Stimulated activated CD4-positive, alpha-beta T cell treated with anti-CD3 and anti-CD28 coated beads, Interleukin-1b, Interleukin-23, amount 100 ng/mL, for 24 hours (primary cell): ENCODE measurements around the gene ZSWIM5.
"Not testable (repeated sequence)": the region's sequence is repeated elsewhere in the genome, so short reads cannot be mapped to it uniquely, and the experiment has no call there.

ENCODE experiments used
- DNase-seq, 4 experiments: peaks; one replicate each; pipeline ENCODE4 v3.0.0-alpha.2; 2020; ENCODE audit warnings: low read depth in 4 of 4, low spot score in 1 of 4

ZSWIM5 gene

GRCh38 chr1:45148209-45148825 lies 58.1 kb downstream of the ZSWIM5 start:
- no peak for DNase-seq

- DNase-seq, result no peak
These were observed 59.6 kb downstream of the ZSWIM5 start for GRCh38 chr1:45146833-45147232.

- DNase-seq, result no peak
These were observed 65.0 kb downstream of the ZSWIM5 start for GRCh38 chr1:45141247-45142003.

- DNase-seq, result no peak
These were observed 69.4 kb downstream of the ZSWIM5 start for GRCh38 chr1:45136984-45137383.

- DNase-seq, result no peak
These were observed 71.1 kb downstream of the ZSWIM5 start for GRCh38 chr1:45135316-45135715.

GRCh38 chr1:45134461-45134873 lies 71.9 kb downstream of the ZSWIM5 start:
- DNase-seq, result no peak

- DNase-seq, result not testable (repeated sequence)
These were observed 73.7 kb downstream of the ZSWIM5 start for GRCh38 chr1:45132719-45133118.

GRCh38 chr1:45123358-45123757 lies 83.0 kb downstream of the ZSWIM5 start:
- DNase-seq, result no peak

- DNase-seq, result no peak
These were observed 83.7 kb downstream of the ZSWIM5 start for GRCh38 chr1:45122724-45123123.

- no peak for DNase-seq
These were observed 88.6 kb downstream of the ZSWIM5 start for GRCh38 chr1:45117766-45118165.

GRCh38 chr1:45116820-45117219 lies 89.6 kb downstream of the ZSWIM5 start:
- DNase-seq, result no peak

- DNase-seq, result no peak
These were observed 90.1 kb downstream of the ZSWIM5 start for GRCh38 chr1:45116340-45116739.

- not testable (repeated sequence) for DNase-seq
These were observed 91.2 kb downstream of the ZSWIM5 start for GRCh38 chr1:45115198-45115597.

GRCh38 chr1:45112661-45113060 lies 93.7 kb downstream of the ZSWIM5 start:
- no peak for DNase-seq

- DNase-seq, result no peak
These were observed 95.2 kb downstream of the ZSWIM5 start for GRCh38 chr1:45111239-45111638.

- no peak for DNase-seq
These were observed 98.6 kb downstream of the ZSWIM5 start for GRCh38 chr1:45107782-45108181.

- not testable (repeated sequence) for DNase-seq
These were observed 99.5 kb downstream of the ZSWIM5 start for GRCh38 chr1:45106864-45107263.

- not testable (repeated sequence) for DNase-seq
These were observed 100.3 kb downstream of the ZSWIM5 start for GRCh38 chr1:45106156-45106545.

GRCh38 chr1:45105486-45106155 lies 100.8 kb downstream of the ZSWIM5 start:
- DNase-seq, result not testable (repeated sequence)

GRCh38 chr1:45103534-45103933 lies 102.9 kb downstream of the ZSWIM5 start:
- no peak for DNase-seq

GRCh38 chr1:45101947-45102346 lies 104.5 kb downstream of the ZSWIM5 start:
- no peak for DNase-seq

GRCh38 chr1:45101528-45101927 lies 104.9 kb downstream of the ZSWIM5 start:
- not testable (repeated sequence) for DNase-seq
